ENCODE results near the gene ARHGAP27. TPM values are rescaled to one million over a fixed set of nuclear protein-coding genes. Genes with fewer than 3 reads are reported as not detected.

Gene ARHGAP27
- total and polyA plus RNA-seq, 9 of the 15 experiments (the other 6 are each of a cell fraction or from before 2014, with no cell fraction given), result 0.04 to 4.6 (median 2.1) TPM

- TF ChIP-seq ZFP36 (IDR thresholded peaks at IDR 0.05; ENCODE audit: low read depth, low read length, partially characterized antibody), result peak; percentile 38
- no peak for TF ChIP-seq SRSF7 (optimal IDR thresholded peaks at IDR 0.05; ENCODE audit: low read depth, low read length)
- TF ChIP-seq CREM (IDR thresholded peaks at IDR 0.05; ENCODE audit: low read depth), result no peak
- TF ChIP-seq TARDBP (IDR thresholded peaks at IDR 0.05), result no peak
- no peak for TF ChIP-seq ZBED1 (IDR thresholded peaks at IDR 0.05)
- no peak for TF ChIP-seq ZNF146 (CRISPR knock-in tag; IDR thresholded peaks at IDR 0.05; ENCODE audit: unreplicated experiment)
- TF ChIP-seq USF2 (CRISPR knock-in tag; IDR thresholded peaks at IDR 0.05), result no peak
- no peak for TF ChIP-seq ZNF253 (CRISPR knock-in tag; conservative IDR thresholded peaks at IDR 0.05)
Observed at GRCh38 chr17:45357364-45357997, 75.2 kb downstream of the ARHGAP27 start (continued).

DNA sequence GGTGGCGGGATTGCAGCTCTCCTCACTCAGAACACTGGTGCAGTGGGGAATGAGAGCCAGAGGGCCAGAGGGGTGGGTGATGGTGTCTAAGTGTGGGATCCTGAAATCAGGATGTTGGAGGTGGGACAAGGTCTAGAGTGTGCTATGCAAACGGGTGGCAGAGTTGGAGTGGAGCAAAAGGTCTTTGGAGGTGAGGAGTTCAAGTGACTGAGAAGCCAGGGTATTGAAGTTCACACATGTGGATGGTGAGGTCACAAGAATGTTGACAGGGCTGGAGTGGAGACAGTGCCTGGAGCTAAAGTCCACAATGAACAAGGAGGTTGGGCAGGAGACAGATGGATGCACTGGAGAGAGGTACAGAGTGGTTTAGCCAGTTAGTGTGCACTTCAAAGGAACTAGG lies 77.6 kb downstream of the ARHGAP27 start:
- ChIA-PET CTCF (ENCODE audit: low intra/inter-chr PET ratio) (no interaction called here), POLR2A (interaction anchor here (1.0 to 1.2 kb wide), 3 partner anchors 8 to 21 kb away, joined by 3 to 7 read pairs (median 3); no protein-coding TSS in a partner anchor)
- FAIRE-seq (no peak), ATAC-seq (peak; percentile 51; the same call in 2 of the 3 replicates), DNase-seq (ENCODE audit: extremely low read depth in 1 of 4, low spot score in 3 of 4) (no peak)
- no peak overlapping the region for H2AFZ ChIP-seq (ENCODE audit: low read depth, low read length)
- no peaks in the 10 kb centered on the region for H3K36me3 ChIP-seq (ENCODE audit: control insufficient read depth, insufficient read depth, low read length)
- no peaks in the 10 kb centered on the region for H3K27me3 ChIP-seq (ENCODE audit: control insufficient read depth in 2 of 2, insufficient read depth in 2 of 2, low read length in 2 of 2)
- WGBS (ENCODE audit: insufficient coverage, low coverage, missing lambda C conversion rate), result 30% methylated on average over 2 of the region's 2 CpGs
- no TSS peak for BruUV-seq (replicated peaks)
- H3K9ac ChIP-seq (ENCODE audit: insufficient read depth in 1 of 2, low read depth in 2 of 2, low read length in 2 of 2), result no peak overlapping the region
- H3K4me2 ChIP-seq (ENCODE audit: insufficient read depth, low read length), result no peak overlapping the region
- TF ChIP-seq, protein P1, sequence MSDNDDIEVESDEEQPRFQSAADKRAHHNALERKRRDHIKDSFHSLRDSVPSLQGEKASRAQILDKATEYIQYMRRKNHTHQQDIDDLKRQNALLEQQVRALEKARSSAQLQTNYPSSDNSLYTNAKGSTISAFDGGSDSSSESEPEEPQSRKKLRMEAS (CRISPR knock-in tag; IDR thresholded peaks at IDR 0.05), result no peak
- TF ChIP-seq MTA2 (IDR thresholded peaks at IDR 0.05; ENCODE audit: low read depth), result no peak
- no peak for TF ChIP-seq HSF4 (CRISPR knock-in tag; IDR thresholded peaks at IDR 0.05; ENCODE audit: borderline replicate concordance)
- no peak for TF ChIP-seq CC2D1A (IDR thresholded peaks at IDR 0.05)
- TF ChIP-seq ZFP30 (CRISPR knock-in tag; IDR thresholded peaks at IDR 0.05; ENCODE audit: borderline replicate concordance), result no peak
- TF ChIP-seq ZBTB7A (IDR thresholded peaks at IDR 0.05; ENCODE audit: borderline replicate concordance, control insufficient read depth, low read depth, low read length), result no peak
- no peak for TF ChIP-seq ZNF175 (CRISPR knock-in tag; IDR thresholded peaks at IDR 0.05; ENCODE audit: low read depth)
- no peak for TF ChIP-seq PATZ1 (CRISPR knock-in tag; IDR thresholded peaks at IDR 0.05; ENCODE audit: borderline replicate concordance)
- no peak for TF ChIP-seq KDM2B (CRISPR knock-in tag; IDR thresholded peaks at IDR 0.05)
- no peak for TF ChIP-seq NFIC (IDR thresholded peaks at IDR 0.05)
- no peak for TF ChIP-seq GTF2A2 (tag; IDR thresholded peaks at IDR 0.05)
- H3K27ac ChIP-seq (ENCODE audit: extremely low read depth, low read depth, low read length), result no peak overlapping the region
- no peaks in the 10 kb centered on the region for H3K9me1 ChIP-seq (ENCODE audit: control insufficient read depth, insufficient read depth, low read length)
- no peaks in the 10 kb centered on the region for H4K20me1 ChIP-seq (replicated peaks; ENCODE audit: control insufficient read depth, insufficient read depth, low read length)
- H3K4me1 ChIP-seq (replicated peaks in 1 of 2; ENCODE audit: control insufficient read depth in 2 of 2, insufficient read depth in 2 of 2, low read length in 2 of 2), result peaks cover 0 to 6% of the 10 kb centered on the region in 2 experiments; a peak in 4 of 5 replicates
- intact Hi-C loops (cut with micrococcal nuclease), result no loop called here
- no peaks in the 10 kb centered on the region for H3K9me3 ChIP-seq (replicated peaks; ENCODE audit: control insufficient read depth, insufficient read depth, low read depth, low read length)
- H3K4me3 ChIP-seq, result no peak overlapping the region
- in situ Hi-C loops (cut with MboI), result no loop called here
- no peaks in the 10 kb centered on the region for H3K79me2 ChIP-seq (ENCODE audit: control insufficient read depth, insufficient read depth, low read length)
